Mesothelial cell of epicardium (in vitro differentiated cells): ENCODE data around the gene KCNK1. TPM values are rescaled to one million over a fixed set of nuclear protein-coding genes. Genes with fewer than 3 reads are reported as not detected.

Experiments
- DNase-seq, 2 experiments: peaks; one replicate each; pipeline ENCODE4 v3.0.0; 2021; ENCODE audit warnings: low spot score in 2 of 2; ENCODE audit not compliant: unreplicated experiment in 2 of 2
- H3K27ac Mint-ChIP-seq: 2 replicates; pipeline ENCODE4 v1.8.0; 2021; ENCODE audit warnings: mixed read lengths
- H3K27me3 Mint-ChIP-seq: 2 replicates; pipeline ENCODE4 v1.8.0; 2021; ENCODE audit warnings: low read depth, mixed read lengths
- H3K36me3 Mint-ChIP-seq: 2 replicates; pipeline ENCODE4 v1.8.0; 2021; ENCODE audit warnings: mixed read lengths
- H3K4me1 Mint-ChIP-seq: 2 replicates; pipeline ENCODE4 v1.8.0; 2021; ENCODE audit warnings: mixed read lengths
- H3K4me3 Mint-ChIP-seq: 2 replicates; pipeline ENCODE4 v1.8.0; 2021; ENCODE audit warnings: mild to moderate bottlenecking, moderate library complexity, mixed read lengths
- H3K9me3 Mint-ChIP-seq: 2 replicates; pipeline ENCODE4 v1.8.0; 2021; ENCODE audit warnings: mixed read lengths
- total RNA-seq: library from RNA; stranded (reverse); gene quantifications from 3 replicates; pipeline ENCODE4 v1.2.1, GENCODE V29; 2021
- TF ChIP-seq, protein P1 (sequence below): fragments of 200-600 bp; sonication (generic); IDR thresholded peaks from one replicate; pipeline ENCODE4 v1.5.0; 2021; ENCODE audit warnings: antibody characterized with exemption; ENCODE audit not compliant: unreplicated experiment

The KCNK1 gene
- total RNA-seq, 1 donor from 2014 or later: 14.6 TPM

DNA sequence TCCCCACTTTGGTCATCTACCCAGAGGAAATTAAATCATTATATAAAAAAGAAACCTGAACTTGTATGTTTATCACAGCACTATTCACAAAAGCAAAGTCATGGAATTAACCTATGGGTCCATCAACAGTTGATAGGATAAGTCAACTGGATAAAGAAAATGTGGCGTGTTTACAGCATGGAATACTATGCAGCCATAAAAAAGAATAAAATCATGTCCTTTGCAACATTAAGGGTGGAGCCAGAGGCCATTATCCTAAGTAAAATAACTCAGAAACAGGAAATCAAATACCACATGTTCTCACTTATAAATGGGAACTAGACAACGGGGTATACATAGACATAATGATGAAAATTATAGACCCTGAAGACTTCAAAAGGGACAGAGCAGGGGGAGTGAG lies 27.6 kb upstream of the KCNK1 start:
- Mint-ChIP-seq H3K36me3 (no peaks in the 10 kb centered on the region), H3K27ac (no peak overlapping the region), H3K4me3 (no peak overlapping the region), H3K27me3 (peaks cover 17% of the 10 kb centered on the region), H3K4me1 (peaks cover 6% of the 10 kb centered on the region), H3K9me3 (peaks cover 4% of the 10 kb centered on the region)
- TF ChIP-seq, protein P1, sequence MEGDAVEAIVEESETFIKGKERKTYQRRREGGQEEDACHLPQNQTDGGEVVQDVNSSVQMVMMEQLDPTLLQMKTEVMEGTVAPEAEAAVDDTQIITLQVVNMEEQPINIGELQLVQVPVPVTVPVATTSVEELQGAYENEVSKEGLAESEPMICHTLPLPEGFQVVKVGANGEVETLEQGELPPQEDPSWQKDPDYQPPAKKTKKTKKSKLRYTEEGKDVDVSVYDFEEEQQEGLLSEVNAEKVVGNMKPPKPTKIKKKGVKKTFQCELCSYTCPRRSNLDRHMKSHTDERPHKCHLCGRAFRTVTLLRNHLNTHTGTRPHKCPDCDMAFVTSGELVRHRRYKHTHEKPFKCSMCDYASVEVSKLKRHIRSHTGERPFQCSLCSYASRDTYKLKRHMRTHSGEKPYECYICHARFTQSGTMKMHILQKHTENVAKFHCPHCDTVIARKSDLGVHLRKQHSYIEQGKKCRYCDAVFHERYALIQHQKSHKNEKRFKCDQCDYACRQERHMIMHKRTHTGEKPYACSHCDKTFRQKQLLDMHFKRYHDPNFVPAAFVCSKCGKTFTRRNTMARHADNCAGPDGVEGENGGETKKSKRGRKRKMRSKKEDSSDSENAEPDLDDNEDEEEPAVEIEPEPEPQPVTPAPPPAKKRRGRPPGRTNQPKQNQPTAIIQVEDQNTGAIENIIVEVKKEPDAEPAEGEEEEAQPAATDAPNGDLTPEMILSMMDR: no peak
- DNase-seq: no peak

DNA sequence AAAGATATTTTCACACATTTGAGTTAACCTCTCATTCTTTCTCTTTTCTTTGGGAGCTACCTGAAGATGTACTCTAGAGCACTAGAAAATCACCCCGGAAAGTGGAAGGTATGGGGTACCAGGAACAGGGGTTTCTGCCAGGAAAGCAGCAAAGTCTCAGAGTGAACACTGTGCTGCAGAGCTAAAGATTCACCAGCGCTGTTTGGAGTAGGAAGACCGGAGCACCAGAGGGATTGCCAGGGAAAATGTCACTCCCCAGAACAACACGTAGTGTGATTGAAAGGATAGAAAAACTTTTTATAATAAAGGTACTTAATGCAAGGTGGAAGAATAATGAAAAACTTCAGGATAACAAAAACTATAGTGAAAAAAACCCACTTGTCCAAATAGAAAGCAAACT lies 26.7 kb upstream of the KCNK1 start:
- H3K4me1 Mint-ChIP-seq: peaks cover 6% of the 10 kb centered on the region
- peaks cover 17% of the 10 kb centered on the region for H3K27me3 Mint-ChIP-seq
- TF ChIP-seq, protein P1: no peak
- H3K36me3 Mint-ChIP-seq: no peaks in the 10 kb centered on the region
- peaks cover 4% of the 10 kb centered on the region for H3K9me3 Mint-ChIP-seq
- no peak overlapping the region for H3K4me3 Mint-ChIP-seq
- no peak for DNase-seq
- no peak overlapping the region for H3K27ac Mint-ChIP-seq

DNA sequence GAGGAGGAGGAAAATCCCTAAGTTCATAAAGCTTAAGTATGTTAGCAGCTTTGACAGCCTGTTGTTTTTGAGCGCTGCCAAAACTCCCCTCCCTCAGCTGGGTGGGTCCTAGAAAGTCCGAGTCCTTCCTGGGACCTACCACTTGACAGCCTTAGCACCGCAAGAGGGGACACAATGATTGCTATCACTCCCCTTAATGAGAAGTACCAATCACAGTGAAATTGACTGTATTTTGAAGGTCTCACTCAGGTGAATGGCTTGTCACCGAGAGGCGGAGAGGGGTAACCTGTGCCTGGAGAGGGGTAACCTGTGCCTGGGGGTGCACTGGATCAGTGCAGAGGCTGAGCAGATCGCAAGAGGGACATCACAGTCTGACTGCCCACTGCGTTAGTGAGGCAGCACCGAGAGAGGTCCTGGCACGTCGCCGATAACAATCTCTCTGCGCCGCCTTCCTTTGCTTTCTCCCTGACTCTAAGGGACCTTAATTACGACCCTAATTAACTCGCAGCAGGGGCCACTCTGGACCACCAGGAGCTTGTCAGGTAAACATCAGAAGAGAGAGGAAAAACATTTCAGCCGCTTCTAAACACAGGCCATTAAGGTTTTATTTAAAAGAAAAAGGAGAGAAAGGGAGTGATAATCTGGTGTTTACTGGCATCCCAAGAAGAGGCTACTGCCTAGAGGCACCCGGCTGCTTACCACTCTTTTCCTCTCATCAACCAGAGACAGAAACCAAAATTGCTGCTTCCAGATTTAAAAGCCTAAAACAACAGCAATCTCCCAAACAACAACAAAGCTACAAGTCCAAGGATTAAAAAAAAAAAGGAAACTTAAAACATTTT lies 25.7 kb upstream of the KCNK1 start:
- Mint-ChIP-seq H3K27me3 (peaks cover 17% of the 10 kb centered on the region), H3K9me3 (peaks cover 4% of the 10 kb centered on the region), H3K27ac (no peak overlapping the region), H3K4me1 (peaks cover 6% of the 10 kb centered on the region), H3K4me3 (peak overlapping the region; percentile 44), H3K36me3 (no peaks in the 10 kb centered on the region)
- no peak for DNase-seq
- TF ChIP-seq, protein P1: no peak

DNA sequence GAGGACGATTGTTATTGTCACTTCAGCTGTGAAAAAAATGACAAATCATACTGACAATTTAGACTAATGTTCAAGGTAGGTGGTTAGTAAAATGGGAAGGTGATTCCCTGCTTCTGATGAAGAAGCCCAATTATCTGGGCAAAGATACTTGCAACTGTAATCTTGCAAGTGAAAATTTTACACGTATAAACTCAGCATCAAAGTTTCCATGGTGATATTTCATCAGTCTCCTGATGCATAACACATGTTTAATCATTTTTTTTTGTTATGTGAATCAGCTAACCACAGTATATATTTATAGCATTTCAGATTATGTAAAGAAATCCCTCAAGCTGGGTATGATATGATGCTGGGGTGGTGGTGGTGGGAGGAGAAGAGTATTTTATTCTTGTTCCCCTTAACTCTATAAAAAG lies 16.4 kb upstream of the KCNK1 start:
- peaks cover 37% of the 10 kb centered on the region for H3K4me1 Mint-ChIP-seq
- DNase-seq: no peak
- H3K36me3 Mint-ChIP-seq: no peaks in the 10 kb centered on the region
- no peak overlapping the region for H3K27ac Mint-ChIP-seq
- no peak overlapping the region for H3K4me3 Mint-ChIP-seq
- no peaks in the 10 kb centered on the region for H3K9me3 Mint-ChIP-seq
- no peaks in the 10 kb centered on the region for H3K27me3 Mint-ChIP-seq
- TF ChIP-seq, protein P1: no peak

DNA sequence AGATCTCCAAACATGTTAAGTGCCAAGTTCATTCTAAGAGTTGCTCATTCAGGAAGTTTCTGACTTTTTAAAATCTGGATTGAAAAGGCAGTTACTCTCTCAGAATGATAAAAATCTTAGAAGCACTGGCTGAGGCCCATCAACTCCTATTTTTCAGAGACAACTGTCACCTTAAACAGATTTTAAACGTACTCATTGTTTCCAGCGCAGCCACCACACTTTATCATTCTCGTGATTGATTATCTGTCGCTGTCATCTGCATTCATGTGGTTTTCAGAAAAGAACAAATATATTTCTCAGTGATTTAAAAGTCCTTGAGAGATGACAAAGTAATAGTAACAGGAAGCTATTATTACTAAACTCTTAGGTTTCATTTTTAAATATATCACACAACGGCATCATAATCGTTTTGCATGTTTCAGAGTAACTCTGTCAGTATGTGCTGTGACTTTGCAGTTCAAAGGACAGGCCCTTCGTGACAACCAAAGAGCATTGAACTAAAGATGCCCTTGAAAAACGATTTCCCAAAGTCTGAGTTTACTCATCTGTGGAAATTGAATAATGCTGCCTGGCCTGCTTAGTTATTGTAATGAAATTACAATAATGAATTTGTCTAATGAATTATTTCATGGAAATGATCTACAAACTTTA lies 14.9 kb upstream of the KCNK1 start:
- H3K27me3 Mint-ChIP-seq: no peaks in the 10 kb centered on the region
- H3K4me1 Mint-ChIP-seq: peaks cover 39% of the 10 kb centered on the region
- TF ChIP-seq, protein P1: no peak
- no peaks in the 10 kb centered on the region for H3K36me3 Mint-ChIP-seq
- peaks cover 7% of the 10 kb centered on the region for H3K9me3 Mint-ChIP-seq
- peak overlapping the region; percentile 27 for H3K27ac Mint-ChIP-seq
- no peak overlapping the region for H3K4me3 Mint-ChIP-seq
- DNase-seq: no peak
